Measurements from ENCODE around the gene SON.
"Not testable (repeated sequence)": the region's sequence is repeated elsewhere in the genome, so short reads cannot be mapped to it uniquely, and the experiment has no call there.

Gene SON

GRCh38 chr21:33549848-33550771 is 7.3 kb downstream of the SON start:
- no peak for DNase-seq

- DNase-seq: no peak
Observed at GRCh38 chr21:33550772-33551660, 8.2 kb downstream of the SON start.

- DNase-seq: no peak
Observed at GRCh38 chr21:33551664-33552063, 8.8 kb downstream of the SON start.

- DNase-seq: no peak
Observed at GRCh38 chr21:33552093-33552998, 9.5 kb downstream of the SON start.

GRCh38 chr21:33552999-33553598 is 10.3 kb downstream of the SON start:
- DNase-seq: no peak

GRCh38 chr21:33554236-33554981 is 11.6 kb downstream of the SON start:
- DNase-seq: no peak

- DNase-seq: no peak
Observed at GRCh38 chr21:33554982-33555344, 12.1 kb downstream of the SON start.

GRCh38 chr21:33557447-33557846 is 14.6 kb downstream of the SON start:
- no peak for DNase-seq

GRCh38 chr21:33558777-33559421 is 16.1 kb downstream of the SON start:
- DNase-seq: no peak

GRCh38 chr21:33559813-33560212 is 17.0 kb downstream of the SON start:
- no peak for DNase-seq

GRCh38 chr21:33560965-33561364 is 18.1 kb downstream of the SON start:
- DNase-seq: no peak

- DNase-seq: no peak
Observed at GRCh38 chr21:33561373-33561772, 18.5 kb downstream of the SON start.

GRCh38 chr21:33562389-33562788 is 19.6 kb downstream of the SON start:
- no peak for DNase-seq

GRCh38 chr21:33566514-33566913 is 23.7 kb downstream of the SON start:
- DNase-seq: no peak

- no peak for DNase-seq
Observed at GRCh38 chr21:33567914-33568313, 25.1 kb downstream of the SON start.

GRCh38 chr21:33568448-33568847 is 25.6 kb downstream of the SON start:
- DNase-seq: no peak

- DNase-seq: no peak
Observed at GRCh38 chr21:33569991-33570390, 27.2 kb downstream of the SON start.

- DNase-seq: no peak
Observed at GRCh38 chr21:33572350-33572749, 29.5 kb downstream of the SON start.

- not testable (repeated sequence) for DNase-seq
Observed at GRCh38 chr21:33576741-33577141, 33.9 kb downstream of the SON start.

- DNase-seq: no peak
Observed at GRCh38 chr21:33578214-33578613, 35.4 kb downstream of the SON start.

GRCh38 chr21:33578959-33579542 is 36.2 kb downstream of the SON start:
- DNase-seq: no peak
